ENCODE measurements around the gene ZIC1.

Gene ZIC1

GRCh38 chr3:147428754-147429153, 19.6 kb downstream of the ZIC1 start:
- Histone ChIP-seq H3K27ac (ENCODE audit: poor library complexity, severe bottlenecking) (no peak overlapping the region), H3K9me3 (ENCODE audit: severe bottlenecking) (no peaks in the 10 kb centered on the region), H3K4me3 (ENCODE audit: severe bottlenecking) (no peak overlapping the region), H3K27me3 (ENCODE audit: insufficient read depth, poor library complexity, severe bottlenecking) (peaks cover 63% of the 10 kb centered on the region), H3K4me1 (ENCODE audit: insufficient read depth, poor library complexity, severe bottlenecking) (no peaks in the 10 kb centered on the region), H3K36me3 (ENCODE audit: low read depth) (no peaks in the 10 kb centered on the region)
- TF ChIP-seq CTCF (IDR thresholded peaks at IDR 0.05; ENCODE audit: poor library complexity, severe bottlenecking), result no peak
- ATAC-seq (ENCODE audit: low read depth) (no peak), DNase-seq (ENCODE audit: low spot score) (no peak)

DNA sequence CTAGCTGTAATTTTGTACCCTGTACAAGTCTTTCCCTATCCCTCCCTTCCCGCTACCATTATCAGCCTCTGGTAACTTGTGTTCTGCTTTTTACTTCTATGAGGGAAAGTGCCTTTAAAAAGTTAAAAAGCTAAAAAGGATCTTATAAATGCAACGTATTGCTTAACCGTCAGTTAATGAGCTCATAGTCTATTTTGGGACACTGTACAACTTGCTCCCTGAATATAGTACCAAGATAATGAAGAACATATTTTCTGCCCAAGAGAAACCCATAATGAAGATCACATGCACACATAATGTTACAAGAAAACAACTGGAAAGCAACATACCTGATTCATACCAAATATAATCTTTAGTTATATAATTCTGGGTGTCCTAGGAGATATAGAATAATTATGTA, 22.6 kb downstream of the ZIC1 start:
- H3K27me3 ChIP-seq (ENCODE audit: insufficient read depth, poor library complexity, severe bottlenecking), result peaks cover 38% of the 10 kb centered on the region
- no peak for ATAC-seq (ENCODE audit: low read depth)
- H3K4me1 ChIP-seq (ENCODE audit: insufficient read depth, poor library complexity, severe bottlenecking), result no peaks in the 10 kb centered on the region
- no peaks in the 10 kb centered on the region for H3K36me3 ChIP-seq (ENCODE audit: low read depth)
- no peak for TF ChIP-seq CTCF (IDR thresholded peaks at IDR 0.05; ENCODE audit: poor library complexity, severe bottlenecking)
- DNase-seq (ENCODE audit: low spot score), result no peak
- no peaks in the 10 kb centered on the region for H3K9me3 ChIP-seq (ENCODE audit: severe bottlenecking)
- no peak overlapping the region for H3K27ac ChIP-seq (ENCODE audit: poor library complexity, severe bottlenecking)
- H3K4me3 ChIP-seq (ENCODE audit: severe bottlenecking), result no peak overlapping the region

DNA sequence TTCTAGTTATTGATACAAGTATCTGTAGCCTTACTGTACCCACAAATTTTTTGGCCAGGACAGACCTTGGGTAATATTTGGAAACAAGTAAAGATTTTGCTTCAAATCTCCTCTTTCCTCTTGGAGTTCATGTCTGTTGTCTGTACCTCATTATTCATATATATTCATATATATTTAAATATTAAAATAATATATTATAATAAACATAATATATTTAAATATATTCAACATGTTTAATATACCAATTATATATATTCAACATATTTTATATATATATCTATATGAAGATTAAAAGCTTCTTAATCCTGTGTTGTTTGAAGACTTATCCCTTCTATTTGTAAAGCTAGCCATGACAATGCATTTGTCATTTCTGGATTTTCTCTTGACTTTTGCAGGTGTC, 38.1 kb downstream of the ZIC1 start:
- DNase-seq (ENCODE audit: low spot score) (no peak), ATAC-seq (ENCODE audit: low read depth) (no peak)
- Histone ChIP-seq H3K4me3 (ENCODE audit: severe bottlenecking) (no peak overlapping the region), H3K27me3 (ENCODE audit: insufficient read depth, poor library complexity, severe bottlenecking) (no peaks in the 10 kb centered on the region), H3K27ac (ENCODE audit: poor library complexity, severe bottlenecking) (no peak overlapping the region), H3K9me3 (ENCODE audit: severe bottlenecking) (no peaks in the 10 kb centered on the region), H3K36me3 (ENCODE audit: low read depth) (no peaks in the 10 kb centered on the region), H3K4me1 (ENCODE audit: insufficient read depth, poor library complexity, severe bottlenecking) (no peaks in the 10 kb centered on the region)
- no peak for TF ChIP-seq CTCF (IDR thresholded peaks at IDR 0.05; ENCODE audit: poor library complexity, severe bottlenecking)

GRCh38 chr3:147449669-147450068, 40.5 kb downstream of the ZIC1 start:
- no peak for TF ChIP-seq CTCF (IDR thresholded peaks at IDR 0.05; ENCODE audit: poor library complexity, severe bottlenecking)
- no peak overlapping the region for H3K27ac ChIP-seq (ENCODE audit: poor library complexity, severe bottlenecking)
- no peaks in the 10 kb centered on the region for H3K27me3 ChIP-seq (ENCODE audit: insufficient read depth, poor library complexity, severe bottlenecking)
- H3K9me3 ChIP-seq (ENCODE audit: severe bottlenecking), result no peaks in the 10 kb centered on the region
- no peaks in the 10 kb centered on the region for H3K36me3 ChIP-seq (ENCODE audit: low read depth)
- ATAC-seq (ENCODE audit: low read depth) (no peak), DNase-seq (ENCODE audit: low spot score) (no peak)
- H3K4me3 ChIP-seq (ENCODE audit: severe bottlenecking), result no peak overlapping the region
- H3K4me1 ChIP-seq (ENCODE audit: insufficient read depth, poor library complexity, severe bottlenecking), result no peaks in the 10 kb centered on the region

GRCh38 chr3:147458995-147459704, 50.0 kb downstream of the ZIC1 start:
- H3K27me3 ChIP-seq (ENCODE audit: insufficient read depth, poor library complexity, severe bottlenecking), result no peaks in the 10 kb centered on the region
- H3K4me1 ChIP-seq (ENCODE audit: insufficient read depth, poor library complexity, severe bottlenecking), result no peaks in the 10 kb centered on the region
- no peak for TF ChIP-seq CTCF (IDR thresholded peaks at IDR 0.05; ENCODE audit: poor library complexity, severe bottlenecking)
- H3K27ac ChIP-seq (ENCODE audit: poor library complexity, severe bottlenecking), result no peak overlapping the region
- no peaks in the 10 kb centered on the region for H3K9me3 ChIP-seq (ENCODE audit: severe bottlenecking)
- no peaks in the 10 kb centered on the region for H3K36me3 ChIP-seq (ENCODE audit: low read depth)
- DNase-seq (ENCODE audit: low spot score) (no peak), ATAC-seq (ENCODE audit: low read depth) (no peak)
- H3K4me3 ChIP-seq (ENCODE audit: severe bottlenecking), result no peak overlapping the region

Data from RWPE2 (cell line).